ENCODE data around the gene BHLHA15.

BHLHA15 gene

DNA sequence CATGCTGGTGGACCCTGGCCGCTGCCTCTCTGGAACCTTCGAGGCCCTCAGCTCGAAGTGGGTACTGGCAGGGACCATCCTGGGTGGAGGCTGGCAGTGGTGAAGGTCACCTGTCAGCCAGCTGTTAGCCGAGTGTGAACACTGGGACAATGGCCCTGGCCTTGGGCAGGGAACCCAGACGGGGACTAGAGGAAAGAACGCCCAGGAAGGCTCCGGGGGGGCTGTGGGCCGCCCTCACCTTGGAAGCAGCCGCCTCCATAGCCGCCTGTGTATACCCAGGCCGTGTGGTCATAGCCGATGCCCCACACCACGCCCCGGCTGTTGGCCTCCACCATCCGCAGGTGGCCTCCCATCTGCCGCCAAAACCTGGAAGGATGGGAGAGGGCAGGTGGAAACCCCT lies 17.6 kb downstream of the BHLHA15 start:
- DNase-seq, result no peak

DNA sequence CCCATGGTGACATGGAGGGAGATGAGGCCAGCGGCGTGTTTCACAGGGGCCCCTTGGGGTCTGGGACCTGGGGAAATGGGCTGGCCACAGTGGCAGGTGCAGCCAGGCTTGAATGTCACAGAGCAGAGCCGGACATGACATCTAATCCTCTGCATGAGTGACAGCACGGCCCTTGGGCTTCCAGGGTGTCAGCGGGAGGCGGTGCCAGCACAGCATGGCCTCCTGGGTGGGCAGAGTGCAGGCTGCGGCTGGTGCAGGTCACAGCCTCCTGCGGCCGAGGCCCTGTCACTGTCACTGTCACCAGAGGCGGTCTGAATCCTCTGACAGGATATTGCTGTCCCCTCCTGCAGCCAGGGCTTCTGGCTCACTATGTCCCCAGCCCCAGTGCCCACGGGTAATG lies 18.2 kb downstream of the BHLHA15 start:
- DNase-seq, result no peak

DNA sequence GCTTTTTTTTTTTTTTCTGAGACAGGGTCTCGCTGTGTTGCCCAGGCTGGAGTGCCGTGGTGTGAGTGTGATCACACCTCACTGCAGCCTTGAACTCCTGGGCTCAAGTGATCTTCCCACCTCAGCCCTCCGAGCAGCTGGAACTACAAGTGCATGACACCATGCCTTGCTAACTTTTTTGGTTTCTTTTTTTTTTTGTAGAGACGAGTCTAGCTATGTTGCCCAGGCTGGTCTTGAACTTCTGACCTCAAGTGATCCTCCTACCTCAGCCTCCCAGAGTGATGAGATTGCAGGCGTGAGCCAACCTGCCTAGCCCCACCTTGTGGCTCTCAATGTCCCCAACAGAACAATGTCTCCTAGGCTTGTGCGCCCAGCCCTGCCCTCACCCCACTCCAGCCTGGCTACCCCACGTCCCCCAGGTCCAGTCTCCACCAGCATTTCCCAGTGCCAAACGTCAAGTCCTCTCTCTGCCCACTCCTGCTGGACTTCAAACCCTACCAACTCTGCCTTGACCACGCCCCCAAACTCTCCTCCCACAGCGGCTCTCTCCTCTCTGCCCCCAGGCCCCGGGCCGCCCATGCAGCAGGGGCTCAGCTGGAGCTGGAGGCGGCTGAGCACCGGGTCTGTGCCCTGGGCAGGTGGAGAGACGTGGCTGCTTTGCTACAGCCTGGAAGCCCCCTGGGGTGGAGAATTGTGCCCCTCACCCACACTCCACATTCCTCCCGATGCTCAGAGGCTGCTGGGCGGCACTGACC lies 18.9 kb downstream of the BHLHA15 start:
- no peak for DNase-seq

- no peak for DNase-seq
These were observed 19.7 kb downstream of the BHLHA15 start for GRCh38 chr7:98230746-98231471.

- no peak for DNase-seq
These were observed 20.4 kb downstream of the BHLHA15 start for GRCh38 chr7:98231493-98232262.

DNA sequence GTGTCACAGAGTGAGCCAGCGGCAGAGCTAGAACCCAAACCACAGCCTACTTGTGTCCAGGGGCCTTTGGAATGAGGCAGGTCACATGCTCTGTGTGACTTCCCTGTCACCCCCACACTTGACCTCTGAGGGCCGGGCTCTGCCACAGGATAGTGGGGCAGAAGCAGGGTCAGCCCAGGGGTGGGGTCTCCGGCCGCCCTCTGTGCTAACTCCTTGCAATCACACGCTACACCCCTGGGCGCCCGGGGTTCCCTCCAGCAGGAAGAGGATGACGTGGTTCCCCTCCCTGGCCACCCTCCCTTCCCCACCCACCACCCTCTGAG lies 21.0 kb downstream of the BHLHA15 start:
- DNase-seq, result no peak

DNA sequence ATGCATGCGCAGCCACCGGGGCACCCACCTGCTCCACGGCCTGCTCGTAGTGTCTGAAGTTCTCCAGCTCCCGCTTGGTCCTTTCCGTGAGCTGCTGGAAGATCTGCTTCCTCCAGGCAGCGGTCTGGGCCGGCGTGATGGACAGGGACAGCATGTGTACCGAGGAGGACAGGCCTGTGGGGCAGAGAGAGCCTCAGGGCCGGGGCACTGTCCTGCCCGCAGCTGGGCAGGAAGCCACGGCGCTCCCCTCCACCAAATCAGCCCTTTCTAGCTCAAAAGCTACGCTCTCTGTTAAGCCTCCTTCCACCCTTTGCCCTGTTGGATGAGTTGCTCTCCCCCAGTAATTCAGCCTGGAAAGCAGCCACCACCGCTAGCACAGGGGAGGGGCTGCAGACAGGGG lies 21.6 kb downstream of the BHLHA15 start:
- no peak for DNase-seq

GRCh38 chr7:98233219-98234070 lies 22.2 kb downstream of the BHLHA15 start:
- DNase-seq, result no peak

DNA sequence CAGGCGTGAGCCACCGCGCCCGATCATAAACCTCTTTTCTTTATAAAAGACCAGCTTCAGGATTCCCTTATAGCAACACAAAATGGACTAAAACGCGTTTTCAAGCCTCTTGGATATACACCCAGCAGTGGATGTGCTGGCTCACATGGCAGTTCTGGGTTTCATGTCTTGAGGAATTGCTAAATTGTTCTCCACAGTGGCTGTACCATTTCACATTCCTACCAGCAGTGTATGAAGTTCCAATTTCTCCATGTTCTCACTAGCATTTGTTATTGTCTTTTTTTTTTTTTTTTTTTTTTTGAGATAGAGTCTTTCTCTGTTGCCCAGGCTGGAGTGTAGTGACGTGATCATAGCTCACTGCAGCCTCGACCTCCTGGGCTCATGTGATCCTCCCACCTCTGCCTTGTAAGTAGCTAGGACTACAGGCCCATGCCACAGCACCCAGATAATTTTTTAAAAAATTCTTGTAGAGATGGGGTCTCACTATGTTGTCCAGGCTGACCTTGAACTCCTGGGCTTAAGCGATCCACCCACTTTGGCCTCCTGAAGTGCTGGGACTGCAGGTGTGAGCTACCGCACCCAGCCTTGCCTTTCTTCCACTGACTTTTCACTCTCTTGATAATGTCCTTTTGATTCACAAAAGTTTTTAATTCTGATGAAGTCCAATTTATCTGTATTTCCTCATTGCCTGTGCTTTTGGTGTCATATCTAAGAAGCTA lies 23.3 kb downstream of the BHLHA15 start:
- DNase-seq, result no peak

DNA sequence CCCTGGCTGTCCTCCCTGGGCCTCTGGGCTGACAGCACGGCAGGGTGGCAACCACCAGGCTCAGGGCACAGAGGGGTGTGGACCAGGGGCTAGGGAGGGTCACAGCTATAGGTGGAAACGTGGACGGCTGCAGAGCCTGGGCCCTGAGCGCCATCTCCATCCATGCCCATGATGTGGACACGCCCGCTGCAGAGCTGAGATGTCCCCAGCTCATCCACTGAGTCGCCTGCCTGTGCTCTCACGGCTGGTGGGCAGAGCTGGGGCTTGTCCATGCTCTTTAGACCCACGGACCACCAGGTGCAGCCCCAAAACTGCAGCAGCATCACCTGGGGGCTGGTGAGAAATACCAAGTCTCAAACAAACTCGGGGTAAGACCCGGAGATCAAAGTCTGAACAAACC lies 24.7 kb downstream of the BHLHA15 start:
- DNase-seq, result no peak

- DNase-seq, result no peak
These were observed 25.3 kb downstream of the BHLHA15 start for GRCh38 chr7:98236355-98237185.

DNA sequence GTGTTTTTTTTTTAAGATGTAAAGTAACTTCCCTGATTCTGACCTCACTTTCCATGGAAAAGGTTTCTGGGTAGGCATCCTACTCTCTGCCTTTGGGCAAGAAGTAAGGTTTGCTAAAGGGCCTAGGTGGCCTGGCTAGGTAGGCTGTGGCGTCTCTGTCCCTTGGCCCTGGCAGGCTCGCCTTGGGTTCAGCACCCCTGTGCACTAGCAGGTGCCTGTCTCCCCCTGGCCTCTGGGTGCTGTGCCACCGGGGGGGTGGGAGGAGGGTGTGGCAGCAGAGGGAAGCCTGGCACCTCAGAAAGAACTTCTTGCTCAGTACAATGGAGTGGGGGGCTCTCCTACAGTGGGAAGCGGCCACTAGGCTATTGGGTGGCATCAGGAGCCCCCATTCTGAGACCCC lies 26.8 kb downstream of the BHLHA15 start:
- DNase-seq, result no peak

DNA sequence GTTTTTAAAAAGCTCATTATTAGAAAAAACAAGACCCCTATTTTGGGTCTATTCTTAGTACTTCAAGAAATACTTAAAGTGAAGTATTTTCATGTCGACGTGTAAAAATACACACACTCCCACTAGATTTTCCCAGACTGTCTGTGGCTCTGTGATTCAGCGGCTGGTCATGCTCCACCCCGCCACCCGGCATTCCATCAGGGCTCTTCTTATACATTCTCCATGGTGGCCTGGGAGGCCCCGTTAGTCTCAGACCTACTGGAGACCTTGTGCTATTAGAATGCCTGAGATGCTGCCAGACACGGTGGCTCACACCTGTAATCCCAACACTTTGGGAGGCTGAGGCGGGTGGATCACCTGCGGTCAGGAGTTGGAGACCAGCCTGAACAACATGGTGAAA lies 27.7 kb downstream of the BHLHA15 start:
- DNase-seq, result no peak

DNA sequence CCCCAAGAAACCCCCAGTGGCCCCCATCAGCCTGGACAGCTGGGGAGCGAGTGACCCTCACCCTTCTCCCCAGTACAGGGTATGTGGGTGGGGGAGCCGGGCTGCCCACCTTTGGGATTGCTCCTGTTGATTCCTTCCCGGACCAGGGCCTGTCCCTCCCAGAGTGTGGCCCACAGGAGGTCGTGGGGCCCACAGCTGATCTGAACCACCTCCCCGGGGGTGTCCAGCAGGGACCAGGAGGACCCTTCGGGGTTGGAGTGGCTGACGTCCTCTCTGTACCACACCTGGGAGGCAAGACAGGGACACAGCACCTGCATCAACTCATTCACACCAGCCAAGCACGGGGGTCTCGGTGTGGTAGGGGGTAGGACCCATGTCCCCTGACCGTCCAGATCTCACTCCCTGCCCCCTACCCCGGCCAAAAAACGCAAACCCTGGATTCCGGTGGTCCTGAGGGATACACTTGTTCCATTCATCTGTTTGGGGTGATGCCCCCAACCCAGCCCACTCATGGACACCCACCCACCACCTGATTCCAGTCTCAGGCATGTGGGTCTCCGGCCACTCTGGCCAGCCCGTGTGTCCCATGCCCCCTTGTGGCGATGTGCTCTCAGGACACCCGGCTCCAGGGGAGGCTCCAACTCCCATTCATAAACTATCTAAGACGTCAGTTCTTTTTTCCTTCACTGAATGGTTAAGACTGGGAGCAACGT lies 29.9 kb downstream of the BHLHA15 start:
- DNase-seq, result no peak

- no peak for DNase-seq
These were observed 30.5 kb downstream of the BHLHA15 start for GRCh38 chr7:98241674-98242241.

- DNase-seq, result no peak
These were observed 31.1 kb downstream of the BHLHA15 start for GRCh38 chr7:98242342-98242741.

- no peak for DNase-seq
These were observed 31.7 kb downstream of the BHLHA15 start for GRCh38 chr7:98242934-98243333.

- no peak for DNase-seq
These were observed 33.6 kb downstream of the BHLHA15 start for GRCh38 chr7:98244871-98245270.

DNA sequence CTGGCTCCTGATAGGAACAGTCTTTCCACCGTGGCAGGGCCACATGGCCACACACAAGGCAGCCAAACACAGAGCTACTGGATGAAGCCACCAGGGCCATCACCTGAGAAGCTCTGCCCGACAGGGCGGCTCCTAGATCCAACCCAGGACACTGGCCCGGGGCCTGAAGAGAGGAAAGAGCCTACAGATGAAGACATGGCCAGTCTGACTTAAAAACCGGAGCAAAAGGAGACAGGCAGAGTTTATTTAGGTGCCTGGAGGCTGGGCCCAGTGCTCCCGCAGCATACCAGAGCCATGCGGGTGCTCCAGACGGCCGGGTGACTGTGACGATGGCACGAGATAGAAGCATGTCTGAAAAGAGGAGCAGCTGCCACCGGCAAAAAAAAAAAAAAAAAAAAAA lies 36.9 kb downstream of the BHLHA15 start:
- no peak for DNase-seq

DNA sequence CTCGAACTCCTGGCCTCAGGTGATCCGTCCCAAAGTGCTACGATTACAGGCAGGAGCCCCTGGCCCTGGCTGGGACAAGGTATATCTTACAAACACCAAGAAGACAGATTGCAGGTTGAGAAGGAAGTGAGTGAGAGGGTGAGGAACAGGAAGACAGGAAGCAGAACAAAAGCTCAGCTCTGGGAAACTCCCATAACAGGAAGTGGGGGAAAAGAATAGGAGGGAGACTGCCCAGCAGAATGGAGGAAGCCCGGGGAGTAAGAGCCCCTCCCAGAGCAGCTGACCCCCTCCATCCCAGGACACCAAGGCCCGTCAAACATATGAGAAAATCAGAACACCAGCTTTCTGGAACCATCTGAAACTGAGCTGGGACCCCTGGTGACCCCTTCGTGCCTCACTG lies 37.9 kb downstream of the BHLHA15 start:
- no peak for DNase-seq

Data from NCI-H524 treated with DMSO at 0.1 percent for 48 hours (cell line).